A673 (cell line): ENCODE results near the gene HOXA9. TPM values are rescaled to one million over a fixed set of nuclear protein-coding genes. Genes with fewer than 3 reads are reported as not detected.

Source experiments
- BruUV-seq: library from RNA; stranded (reverse); fragments of 400-500 nt; replicated peaks from 2 replicates; lab custom pipeline; 2021; lab: Mats Ljungman, UMichigan
- CTCF ChIA-PET: fragments of 300-600 bp; sonication (Branson Sonifier 250); formaldehyde crosslinking; loops from one replicate; lab custom pipeline; 2022; ENCODE audit warnings: antibody characterized with exemption; lab: Charles Lee
- POLR2A ChIA-PET: fragments of 300-600 bp; sonication (Branson Sonifier 250); formaldehyde crosslinking; loops from one replicate; lab custom pipeline; 2022; ENCODE audit warnings: antibody characterized with exemption; ENCODE audit not compliant: low non-redundant PET; lab: Charles Lee
- DNase-seq: peaks from one replicate; pipeline ENCODE4 v3.0.0-alpha.2; 2015; ENCODE audit warnings: low spot score
- H3K27ac ChIP-seq: fragments of 200-600 bp; sonication (generic); 2 replicates; pipeline ENCODE4 v1.5.1; 2016; ENCODE audit warnings: mixed run types, low read depth, mild to moderate bottlenecking, mixed read lengths, antibody characterized with exemption, low read length; ENCODE audit not compliant: poor library complexity, severe bottlenecking
- H3K27me3 ChIP-seq: fragments of 200-600 bp; sonication (generic); replicated peaks from 2 replicates; pipeline ENCODE4 v1.6.1; 2017; ENCODE audit warnings: mixed run types, low read depth, mild to moderate bottlenecking, mixed read lengths, antibody characterized with exemption, low read length; ENCODE audit not compliant: insufficient read depth, poor library complexity
- H3K36me3 ChIP-seq: fragments of 200-600 bp; sonication (generic); 2 replicates; pipeline ENCODE4 v1.6.1; 2016; ENCODE audit warnings: mixed run types, mild to moderate bottlenecking, mixed read lengths, antibody characterized with exemption, low read length; ENCODE audit not compliant: insufficient read depth, poor library complexity, severe bottlenecking
- H3K4me1 ChIP-seq: fragments of 200-600 bp; sonication (generic); 2 replicates; pipeline ENCODE4 v1.6.1; 2017; ENCODE audit warnings: mixed run types, mild to moderate bottlenecking, mixed read lengths, antibody characterized with exemption, low read length; ENCODE audit not compliant: insufficient read depth, poor library complexity, severe bottlenecking
- H3K4me3 ChIP-seq: fragments of 200-600 bp; sonication (generic); 2 replicates; pipeline ENCODE4 v1.5.1; 2016; ENCODE audit warnings: low read depth, mixed run types, mild to moderate bottlenecking, mixed read lengths, low read length; ENCODE audit not compliant: poor library complexity, severe bottlenecking
- H3K9me3 ChIP-seq: fragments of 200-600 bp; sonication (generic); 2 replicates; pipeline ENCODE4 v1.6.1; 2016; ENCODE audit warnings: mixed run types, low read depth, mild to moderate bottlenecking, mixed read lengths, antibody characterized with exemption, low read length; ENCODE audit not compliant: poor library complexity, severe bottlenecking
- CTCF ChIP-seq: fragments of 300-800, 200-600 bp; sonication (generic); conservative IDR thresholded peaks from 2 replicates; pipeline ENCODE4 v1.5.1; 2017; ENCODE audit warnings: low read depth, mild to moderate bottlenecking, antibody characterized with exemption, low read length, moderate library complexity, mixed read lengths
- EZH2 ChIP-seq: fragments of 200-600 bp; sonication (generic); IDR thresholded peaks from 2 replicates; pipeline ENCODE4 v1.6.1; 2017; ENCODE audit warnings: borderline replicate concordance, low read depth, mild to moderate bottlenecking, mixed read lengths, antibody characterized with exemption, low read length; ENCODE audit not compliant: poor library complexity, severe bottlenecking
- intact Hi-C: fragments of 100-400 bp; cut with micrococcal nuclease; formaldehyde crosslinking; loops from one replicate; pipeline ENCODE4 v1.10.0; 2022; ENCODE audit not compliant: unreplicated experiment
- total RNA-seq: library from RNA; stranded (reverse); gene quantifications from 2 replicates; pipeline ENCODE4 v1.2.3, GENCODE V29; 2021

HOXA9 gene
- total RNA-seq, 1 experiment from 2014 or later: not detected

- peaks cover 2% of the 10 kb centered on the region for H3K4me1 ChIP-seq
- H3K36me3 ChIP-seq: no peaks in the 10 kb centered on the region
- no TSS peak for BruUV-seq
- no peaks in the 10 kb centered on the region for H3K9me3 ChIP-seq
- TF ChIP-seq EZH2 (no peak), CTCF (no peak)
- ChIA-PET POLR2A (no interaction called here), CTCF (no interaction called here)
- H3K27ac ChIP-seq: no peak overlapping the region
- no peak for DNase-seq
- no peak overlapping the region for H3K4me3 ChIP-seq
- intact Hi-C loops: loop anchor here (10.0 kb wide), 1 partner anchor 1274 kb away; no protein-coding TSS in a partner anchor
- H3K27me3 ChIP-seq: peaks cover 88% of the 10 kb centered on the region
Measured at GRCh38 chr7:27168265-27168947, 3.1 kb upstream of the HOXA9 start.

- TF ChIP-seq CTCF (no peak), EZH2 (no peak)
- Histone ChIP-seq H3K9me3 (no peaks in the 10 kb centered on the region), H3K27ac (no peak overlapping the region), H3K27me3 (peaks cover 88% of the 10 kb centered on the region), H3K4me1 (no peaks in the 10 kb centered on the region), H3K4me3 (no peak overlapping the region), H3K36me3 (no peaks in the 10 kb centered on the region)
- intact Hi-C loops: loop anchor here (10.0 kb wide), 1 partner anchor 1273 kb away; no protein-coding TSS in a partner anchor
- POLR2A ChIA-PET: no interaction called here
- BruUV-seq: no TSS peak
- CTCF ChIA-PET: no interaction called here
- DNase-seq: no peak
Measured at GRCh38 chr7:27167916-27168264, 2.6 kb upstream of the HOXA9 start.

GRCh38 chr7:27166531-27167505 lies 1.5 kb upstream of the HOXA9 start:
- ChIA-PET CTCF (no interaction called here), POLR2A (no interaction called here)
- no TSS peak for BruUV-seq
- no peak overlapping the region for H3K27ac ChIP-seq
- TF ChIP-seq CTCF (no peak), EZH2 (no peak)
- H3K36me3 ChIP-seq: no peaks in the 10 kb centered on the region
- no peaks in the 10 kb centered on the region for H3K9me3 ChIP-seq
- H3K4me3 ChIP-seq: no peak overlapping the region
- intact Hi-C loops: loop anchor here (10.0 kb wide), 1 partner anchor 1272 kb away; no protein-coding TSS in a partner anchor
- DNase-seq: no peak
- no peaks in the 10 kb centered on the region for H3K4me1 ChIP-seq
- H3K27me3 ChIP-seq: peaks cover 83% of the 10 kb centered on the region
